ENCODE results near the gene PDE3A. TPM values are rescaled to one million over a fixed set of nuclear protein-coding genes. Genes with fewer than 3 reads are reported as not detected.

The PDE3A gene
- total RNA-seq, 1 experiment from 2014 or later, result 0.40 TPM

DNA sequence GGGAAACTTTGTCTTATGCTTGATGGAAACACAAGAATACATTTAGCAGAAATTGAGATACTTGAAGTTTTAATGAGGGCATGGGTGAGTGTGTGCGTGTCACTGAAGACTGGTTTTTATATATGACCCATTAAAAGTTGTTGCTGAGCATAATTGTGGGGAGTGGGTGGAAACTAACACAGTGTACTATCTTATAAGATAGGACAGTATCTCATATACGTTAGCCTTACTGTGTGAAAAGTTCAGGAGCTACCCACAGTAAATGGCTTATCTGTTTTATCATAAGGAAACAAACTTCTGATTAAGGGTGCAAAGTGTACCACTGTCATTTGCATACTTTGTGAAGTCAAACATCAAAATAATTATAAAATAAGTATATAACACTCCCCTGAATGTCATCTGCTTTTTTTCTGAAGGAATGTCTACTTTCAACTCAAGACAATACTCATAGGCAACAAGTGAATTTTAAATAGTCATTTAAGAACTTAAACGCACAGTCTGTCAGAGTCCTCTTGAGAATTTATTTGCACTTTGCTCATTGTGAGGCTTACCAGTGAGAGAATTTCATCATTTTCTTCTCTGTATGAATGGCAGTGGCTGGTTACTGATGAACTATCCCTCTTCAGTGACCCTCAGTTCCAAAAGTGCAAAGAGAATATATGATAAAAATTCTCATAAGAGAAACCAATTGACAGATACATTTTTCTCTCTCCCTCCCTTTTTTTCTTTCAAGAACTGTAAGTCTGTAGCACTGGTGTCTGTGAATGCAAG is 4.2 kb downstream of the PDE3A start:
- no peak for DNase-seq (ENCODE audit: low read depth)

DNA sequence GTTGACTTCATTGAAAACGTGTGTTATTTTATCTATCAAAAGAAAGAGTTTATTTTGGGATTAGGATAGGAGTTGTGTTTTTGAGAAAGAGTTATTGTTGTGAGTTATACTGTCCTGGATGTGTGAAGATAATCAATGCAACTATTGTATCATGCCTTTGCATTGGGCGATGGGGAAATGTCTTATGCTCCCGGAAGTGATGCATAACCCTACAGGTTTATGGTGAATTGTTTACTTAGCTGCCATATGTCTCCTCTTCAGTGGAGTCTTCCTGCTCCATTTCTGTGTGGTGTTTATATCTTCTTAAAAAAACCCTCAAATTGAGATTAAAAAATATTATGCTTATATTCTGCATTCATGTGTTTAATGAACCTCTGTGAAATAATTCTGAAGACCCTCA is 6.5 kb downstream of the PDE3A start:
- DNase-seq (ENCODE audit: low read depth), result peak; percentile 52

DNA sequence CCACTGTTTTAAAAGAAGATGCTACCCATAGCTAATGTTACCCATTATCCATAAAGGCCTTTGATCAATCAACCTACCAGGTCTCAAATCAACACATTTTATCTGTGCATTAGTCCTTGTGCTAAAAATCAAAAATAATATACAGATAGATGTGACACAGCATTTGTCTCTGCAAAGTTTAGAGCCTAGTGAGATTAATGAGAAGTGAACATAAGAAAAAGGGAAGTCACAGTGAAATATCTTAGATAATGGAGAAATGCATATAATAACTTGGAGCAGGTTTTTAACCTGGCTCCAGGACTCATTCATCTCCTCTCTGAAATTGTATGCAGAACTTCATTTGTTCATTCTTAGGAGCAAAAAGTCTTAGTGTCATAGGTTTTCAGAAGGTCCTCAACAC is 7.2 kb downstream of the PDE3A start:
- no peak for DNase-seq (ENCODE audit: low read depth)

DNA sequence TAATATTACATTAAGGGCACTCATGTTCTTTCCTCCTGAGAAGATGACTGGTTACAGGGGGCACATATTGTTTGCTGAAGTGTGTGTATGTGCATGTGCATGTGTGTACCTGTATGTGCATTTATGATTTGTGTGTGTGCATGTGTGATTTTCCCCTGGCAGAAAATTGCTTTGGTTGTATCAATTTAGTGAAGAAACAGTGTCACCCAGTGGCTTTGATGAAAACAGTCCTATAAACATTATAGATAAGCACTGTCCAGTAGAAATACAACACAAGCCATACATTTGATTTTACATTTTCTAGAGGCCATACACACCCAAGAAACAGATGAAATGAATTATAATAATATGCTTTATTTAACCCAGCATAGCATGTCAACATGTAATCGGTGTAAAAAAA is 8.6 kb downstream of the PDE3A start:
- peak; percentile 10 for DNase-seq (ENCODE audit: low read depth)

DNA sequence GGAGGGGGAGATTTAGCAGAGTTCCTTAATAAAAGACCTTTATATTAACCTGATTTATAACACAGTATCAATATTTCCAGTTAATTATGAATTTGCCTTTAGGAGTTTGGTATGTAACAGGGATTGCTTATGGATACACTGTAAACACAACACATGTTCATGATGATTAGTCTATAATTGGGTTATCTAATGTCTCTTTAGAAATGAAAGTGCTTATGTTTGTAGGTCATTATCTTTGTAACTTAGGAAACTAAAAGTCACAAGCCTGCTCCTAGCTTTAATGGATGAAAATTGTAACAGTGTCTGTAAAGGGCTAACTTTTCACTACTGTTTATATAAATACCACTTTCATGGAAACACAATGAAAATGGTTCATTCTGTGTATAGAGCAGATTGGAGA is 9.4 kb downstream of the PDE3A start:
- no peak for DNase-seq (ENCODE audit: low read depth)

DNA sequence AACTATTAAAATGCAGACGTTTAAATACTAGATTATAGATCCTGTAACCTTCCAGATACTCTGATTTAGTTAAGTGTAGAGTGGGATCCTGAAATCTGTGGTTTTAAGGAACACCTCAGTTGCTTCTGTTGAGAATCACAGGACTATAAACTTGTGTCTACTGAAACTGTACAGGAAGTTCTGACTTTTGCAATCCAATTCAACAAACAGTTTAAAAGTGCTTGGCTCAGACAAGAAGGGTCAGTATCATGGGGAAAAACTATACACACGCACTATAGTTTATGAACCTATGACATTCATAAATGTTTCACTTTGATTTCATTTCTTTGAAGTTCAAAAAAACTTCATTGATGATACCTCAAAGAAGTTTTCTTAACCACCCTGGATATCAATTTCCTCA is 13.8 kb downstream of the PDE3A start:
- no peak for DNase-seq (ENCODE audit: low read depth)

DNA sequence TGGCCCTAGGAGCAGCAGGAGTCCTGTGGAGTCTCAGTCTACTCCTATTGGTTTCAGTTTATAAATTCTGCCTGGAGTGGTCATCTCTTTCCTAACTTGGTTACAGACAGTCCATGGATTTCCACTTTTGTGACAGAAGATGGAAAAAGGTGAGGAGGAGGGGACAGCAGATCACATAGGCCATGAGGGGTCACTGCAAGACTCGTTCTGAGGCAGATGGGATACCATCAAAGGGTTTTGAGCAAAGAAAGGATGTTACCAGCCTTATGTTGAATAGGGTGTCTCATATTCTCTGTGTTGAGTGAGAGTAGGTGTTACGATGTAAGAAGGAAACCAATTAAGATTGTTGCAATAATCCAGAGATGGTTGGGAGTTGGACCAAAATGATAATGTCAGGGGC is 15.3 kb downstream of the PDE3A start:
- DNase-seq (ENCODE audit: low read depth), result no peak

DNA sequence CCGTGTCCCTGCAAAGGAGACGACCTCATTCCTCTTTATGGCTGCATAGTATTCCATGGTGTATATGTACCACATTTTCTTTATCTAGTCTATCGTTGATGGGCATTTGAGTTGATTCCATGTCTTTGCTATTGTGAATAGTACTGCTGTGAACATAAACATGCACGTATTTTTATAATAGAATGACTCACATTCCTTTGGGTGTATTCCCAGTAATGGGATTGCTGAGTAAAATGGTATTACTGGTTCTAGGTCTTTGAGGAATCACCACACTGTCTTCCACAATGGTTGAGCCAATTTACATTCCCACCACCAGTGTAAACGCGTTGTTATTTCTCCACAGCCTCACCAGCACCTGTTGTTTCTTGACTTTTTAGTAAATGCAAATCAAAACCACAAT is 16.5 kb downstream of the PDE3A start:
- peak; percentile 8 for DNase-seq (ENCODE audit: low read depth)

DNA sequence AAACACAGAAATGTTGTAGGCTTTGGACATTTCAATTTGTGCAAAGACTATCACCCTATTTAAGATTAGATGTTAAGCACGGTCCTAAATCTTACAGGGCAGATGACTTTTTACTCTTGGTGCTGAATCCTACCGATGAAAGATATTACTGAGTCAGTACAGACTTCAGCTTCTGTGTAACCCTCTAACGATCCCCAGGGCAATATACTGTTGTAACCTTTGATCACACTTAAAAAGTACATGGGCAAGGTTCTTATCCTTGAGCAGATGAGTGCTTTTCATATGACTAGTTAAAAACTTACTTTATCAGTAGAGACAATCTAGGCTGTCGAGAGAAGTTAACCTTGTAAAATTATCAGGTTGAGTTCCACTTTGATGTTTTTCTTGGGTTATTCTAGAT is 22.5 kb downstream of the PDE3A start:
- no peak for DNase-seq (ENCODE audit: low read depth)

DNA sequence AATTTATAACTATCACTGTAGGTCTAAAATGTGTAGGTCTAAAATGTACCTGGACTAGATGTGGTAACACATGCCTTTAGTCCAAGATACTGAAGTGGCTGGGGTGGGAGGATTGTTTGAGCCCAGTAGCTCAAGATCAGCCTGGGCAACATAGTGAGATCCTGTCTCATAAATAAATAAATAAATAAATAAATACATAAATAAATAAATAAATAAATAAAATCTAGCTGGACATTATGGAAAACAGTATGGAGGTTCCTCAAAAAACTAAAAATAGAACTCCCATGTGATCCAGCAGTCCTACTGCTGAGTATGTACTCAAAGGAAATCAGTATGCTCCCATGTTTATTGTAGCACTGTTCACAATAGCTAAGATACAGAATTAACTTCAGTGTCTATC is 24.0 kb downstream of the PDE3A start:
- no peak for DNase-seq (ENCODE audit: low read depth)

DNA sequence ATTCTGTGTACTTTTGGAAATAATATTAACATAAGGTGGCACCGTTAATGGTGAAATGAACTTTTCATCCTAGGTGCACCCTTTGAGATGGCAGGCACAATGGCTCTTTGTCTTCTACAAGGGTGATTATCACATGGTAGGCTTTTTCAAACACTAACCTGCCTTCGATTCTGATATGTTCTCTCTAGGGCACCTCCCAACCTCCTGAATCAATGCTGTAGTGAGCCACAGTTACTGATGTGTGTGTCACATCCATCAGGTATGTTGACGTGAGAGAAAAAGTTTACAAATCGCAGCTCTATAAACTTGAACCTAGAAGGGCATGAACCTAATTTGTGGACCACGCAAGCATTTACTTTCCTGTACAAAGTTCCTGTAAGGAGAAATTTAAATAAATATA is 25.4 kb downstream of the PDE3A start:
- DNase-seq (ENCODE audit: low read depth), result no peak

DNA sequence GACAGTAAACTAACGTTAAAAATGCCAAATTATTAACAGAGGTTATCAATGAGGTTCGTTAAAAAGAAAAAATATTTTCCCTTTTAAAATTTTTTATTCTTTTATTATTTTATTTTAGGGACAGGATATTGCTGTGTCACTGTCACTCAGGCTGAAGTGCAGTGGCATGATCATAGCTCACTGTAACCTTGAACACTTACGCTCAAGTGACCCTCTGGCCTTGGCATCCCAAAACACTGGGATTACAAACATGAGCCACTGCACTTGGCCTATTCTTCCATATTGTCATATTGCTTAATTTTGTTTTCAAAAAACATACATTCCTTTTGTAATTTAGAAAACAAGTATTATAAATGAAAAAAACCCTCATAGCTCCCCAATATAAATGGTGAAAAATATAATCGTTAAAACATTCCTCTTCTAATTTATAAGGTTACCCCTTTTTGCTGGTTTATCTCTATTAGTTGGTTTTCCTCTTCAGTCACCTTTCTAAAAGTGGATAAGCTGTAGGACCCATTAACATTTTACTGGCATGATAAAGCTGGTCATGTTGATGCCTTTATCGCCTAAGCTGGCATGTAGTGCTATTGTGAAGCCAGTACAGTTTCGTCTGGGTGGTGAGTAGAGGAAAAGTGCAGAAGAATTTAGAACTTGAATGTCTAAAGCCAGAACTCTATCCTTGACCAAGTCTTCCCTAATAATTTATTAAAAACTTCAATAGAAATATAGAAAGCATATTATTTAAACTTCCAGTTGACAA is 27.6 kb downstream of the PDE3A start:
- no peak for DNase-seq (ENCODE audit: low read depth)

DNA sequence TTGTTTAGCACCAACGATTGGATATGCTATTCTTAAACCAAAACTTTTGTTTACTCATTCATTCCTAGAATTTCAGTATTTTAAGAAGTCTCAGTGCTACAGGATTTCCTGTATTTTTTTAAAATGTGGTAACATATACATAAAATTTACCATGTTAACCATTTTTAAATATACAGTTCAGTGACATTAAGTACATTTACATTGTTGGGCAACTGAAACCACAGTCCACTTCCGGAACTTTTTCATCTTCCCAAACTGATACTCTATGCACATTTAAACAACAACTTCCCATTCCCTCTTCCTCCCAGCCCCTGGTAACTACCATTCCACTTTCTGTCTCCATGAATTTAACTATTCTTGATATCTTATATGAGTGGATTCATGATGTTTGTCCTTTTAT is 30.3 kb downstream of the PDE3A start:
- DNase-seq (ENCODE audit: low read depth), result no peak

DNA sequence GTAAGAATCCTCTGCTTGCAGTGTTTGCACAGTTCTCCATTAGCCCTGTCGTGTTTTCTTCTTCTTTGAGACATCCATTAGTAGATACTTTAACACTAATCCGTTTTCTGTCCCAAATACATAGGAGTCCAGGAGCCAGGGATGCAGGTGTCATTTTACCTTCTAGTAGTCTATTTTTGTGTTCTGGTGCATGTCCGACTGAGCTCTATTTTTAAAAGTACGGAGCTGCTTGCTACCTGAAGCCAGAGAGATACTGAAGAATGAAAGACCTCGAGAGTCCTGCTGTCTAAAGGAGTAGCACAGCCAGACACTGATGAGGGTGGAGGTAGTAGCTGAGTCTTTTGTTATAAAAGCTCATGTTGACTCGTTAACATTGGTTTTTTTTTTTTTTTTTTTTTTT is 31.7 kb downstream of the PDE3A start:
- no peak for DNase-seq (ENCODE audit: low read depth)

DNA sequence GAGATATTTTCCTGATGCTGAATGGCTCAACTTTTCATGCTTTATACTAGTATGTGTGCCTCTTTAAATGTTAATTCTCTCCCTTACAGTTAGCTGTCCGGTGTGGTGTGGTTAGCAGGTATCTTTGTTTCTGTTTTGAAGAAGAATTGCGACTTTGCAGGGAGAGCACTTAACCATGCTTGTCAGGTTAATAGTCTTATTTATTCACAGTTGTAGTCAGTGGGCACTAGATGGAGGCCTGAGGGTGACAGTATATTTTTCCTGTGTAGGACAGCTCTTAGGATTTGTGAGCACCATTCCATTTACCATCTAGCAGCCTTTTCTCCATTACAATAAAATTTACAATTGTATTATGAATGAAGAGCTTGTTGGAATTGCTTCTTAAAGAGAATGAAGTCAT is 34.9 kb downstream of the PDE3A start:
- DNase-seq (ENCODE audit: low read depth), result no peak

DNA sequence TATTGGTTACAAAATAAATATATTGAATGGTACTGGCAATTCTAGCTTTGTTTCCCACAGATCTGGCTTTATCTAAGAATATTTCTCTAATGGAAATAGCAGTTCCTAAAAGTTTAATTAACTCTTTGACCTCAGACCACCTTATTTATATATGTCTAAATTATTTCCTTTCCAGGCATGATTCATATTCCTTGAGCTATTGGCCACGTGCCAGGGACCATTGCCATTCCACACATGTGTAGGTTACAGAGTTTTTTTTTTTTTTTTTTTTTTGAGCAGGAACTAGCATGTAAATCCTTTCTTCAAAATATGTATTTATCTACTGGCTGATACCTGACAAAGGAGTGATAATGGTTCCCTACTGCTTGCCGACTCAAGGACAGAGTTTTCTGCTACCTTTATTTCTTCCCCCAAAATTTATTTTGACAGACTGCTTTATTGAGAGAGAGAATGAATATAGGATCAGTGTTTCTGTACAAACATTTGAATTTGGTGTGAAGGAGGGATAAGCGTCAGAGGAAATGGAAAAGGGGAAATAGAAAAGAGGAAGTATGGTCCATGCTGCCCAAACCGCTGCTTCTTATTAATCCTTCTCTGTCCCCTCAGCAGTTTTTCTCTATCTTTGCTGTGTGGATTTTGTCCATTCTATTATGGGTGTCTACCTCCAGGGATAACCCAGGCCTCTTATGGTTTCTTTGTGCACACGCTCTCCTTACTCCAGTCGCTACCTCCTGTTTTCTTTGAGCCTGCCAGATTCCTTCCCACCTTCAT is 36.4 kb downstream of the PDE3A start:
- peak; percentile 24 for DNase-seq (ENCODE audit: low read depth)

DNA sequence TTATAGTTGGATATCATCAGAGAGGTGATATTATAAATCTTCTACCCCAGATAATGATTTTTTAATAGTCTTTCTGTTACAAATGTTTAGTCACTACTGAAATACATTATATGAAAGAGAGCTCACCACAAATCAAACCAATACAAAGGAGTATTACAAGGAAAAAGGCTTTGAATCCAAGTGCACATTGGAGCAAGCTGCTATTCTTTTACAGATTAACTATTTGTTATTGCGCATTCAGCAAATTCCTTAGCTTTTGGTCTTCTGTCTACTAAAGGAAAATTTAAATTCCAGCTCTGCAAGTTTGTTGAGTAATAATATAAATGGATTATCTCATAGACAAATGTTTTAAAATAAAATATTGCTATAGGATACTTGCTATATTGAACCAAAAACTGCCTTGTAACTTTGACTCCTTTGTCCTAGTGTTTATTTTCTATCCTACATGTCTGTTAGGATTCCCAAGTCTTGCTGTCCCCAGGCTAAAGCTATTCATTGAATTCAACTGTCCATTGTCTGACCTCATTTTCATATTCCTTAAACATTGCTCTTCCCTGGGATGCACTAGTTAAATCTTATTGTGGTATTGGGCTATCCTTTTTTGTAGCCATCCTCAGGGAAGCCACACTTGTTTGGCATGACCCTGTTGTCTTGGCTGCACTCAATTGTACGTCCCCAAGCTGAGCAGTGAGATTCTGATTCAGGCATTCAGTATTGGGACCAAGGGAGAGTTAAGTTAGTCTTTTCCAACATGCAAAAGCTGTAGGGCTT is 41.5 kb downstream of the PDE3A start:
- DNase-seq (ENCODE audit: low read depth), result no peak

DNA sequence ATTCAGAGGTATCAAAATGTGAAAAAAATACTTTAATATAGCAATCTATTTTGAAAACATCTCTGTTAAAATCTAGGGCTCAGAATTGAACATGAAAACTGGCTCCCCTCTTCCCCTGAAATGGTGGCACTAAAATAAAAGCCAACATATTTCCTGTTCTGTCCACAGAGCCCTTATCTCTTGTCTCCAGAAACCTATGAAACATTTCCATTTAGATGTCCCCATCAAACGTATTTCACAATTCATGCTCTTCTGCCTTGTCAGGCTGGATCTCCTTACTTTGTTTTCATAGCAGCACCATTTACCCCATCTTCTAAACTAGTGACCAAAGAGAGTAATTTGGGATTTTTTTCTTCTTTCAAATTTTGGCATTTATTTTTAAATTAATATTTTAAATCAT is 42.4 kb downstream of the PDE3A start:
- no peak for DNase-seq (ENCODE audit: low read depth)

DNA sequence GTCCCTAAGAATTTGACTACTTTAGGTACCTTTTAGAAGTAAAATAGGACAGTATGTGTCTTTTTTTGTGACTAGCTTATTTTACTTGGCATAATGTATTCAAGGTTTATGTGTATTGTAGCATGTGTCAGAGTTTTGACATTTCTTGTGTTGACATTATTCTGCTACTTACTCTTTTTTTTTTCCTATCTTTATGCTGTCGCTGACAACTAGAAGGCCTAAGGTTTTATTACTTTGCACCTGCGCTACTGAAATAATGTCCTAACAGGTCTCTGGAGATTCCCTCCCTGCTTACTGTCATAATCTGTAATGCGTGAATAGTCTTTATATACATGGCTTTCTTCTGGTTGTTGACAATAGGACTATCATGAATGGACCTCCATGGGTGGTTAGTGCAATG is 43.0 kb downstream of the PDE3A start:
- no peak for DNase-seq (ENCODE audit: low read depth)

DNA sequence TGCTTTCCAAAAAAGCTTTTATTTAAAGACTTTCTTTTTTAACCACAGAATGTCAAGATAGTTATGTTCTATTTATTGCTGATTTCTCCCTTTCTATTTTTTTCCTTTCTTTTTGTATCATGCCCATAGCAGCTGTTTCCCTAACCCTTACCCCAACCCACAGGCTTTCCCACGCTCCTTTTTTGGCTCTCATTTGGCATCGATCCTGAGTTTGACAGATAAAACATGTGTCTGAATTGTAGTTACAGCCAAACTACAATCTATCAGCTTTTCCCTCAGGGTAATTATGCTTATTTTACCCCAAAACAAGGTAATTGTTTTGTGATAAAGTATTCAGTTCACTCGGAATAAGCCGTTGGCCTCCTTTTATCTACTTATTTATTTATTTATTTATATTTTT is 46.7 kb downstream of the PDE3A start:
- no peak for DNase-seq (ENCODE audit: low read depth)

DNA sequence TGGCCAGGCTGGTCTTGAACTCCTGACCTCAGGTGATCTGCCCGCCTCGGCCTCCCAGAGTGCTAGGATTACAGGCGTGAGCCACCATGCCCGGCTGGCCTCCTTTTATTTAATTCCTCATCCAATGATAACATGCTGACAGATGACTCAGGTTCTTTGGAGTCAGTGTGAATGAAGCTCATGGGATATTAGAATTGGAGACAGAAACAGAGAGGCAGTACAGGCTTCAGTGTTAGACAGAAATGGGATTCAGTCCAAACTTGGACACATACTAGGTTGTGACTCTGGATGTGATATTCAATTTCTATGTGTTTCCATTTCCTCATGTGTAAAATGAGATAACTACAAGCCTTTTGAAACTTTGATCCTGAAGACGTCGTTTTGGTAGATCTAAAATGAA is 47.3 kb downstream of the PDE3A start:
- DNase-seq (ENCODE audit: low read depth), result no peak

DNA sequence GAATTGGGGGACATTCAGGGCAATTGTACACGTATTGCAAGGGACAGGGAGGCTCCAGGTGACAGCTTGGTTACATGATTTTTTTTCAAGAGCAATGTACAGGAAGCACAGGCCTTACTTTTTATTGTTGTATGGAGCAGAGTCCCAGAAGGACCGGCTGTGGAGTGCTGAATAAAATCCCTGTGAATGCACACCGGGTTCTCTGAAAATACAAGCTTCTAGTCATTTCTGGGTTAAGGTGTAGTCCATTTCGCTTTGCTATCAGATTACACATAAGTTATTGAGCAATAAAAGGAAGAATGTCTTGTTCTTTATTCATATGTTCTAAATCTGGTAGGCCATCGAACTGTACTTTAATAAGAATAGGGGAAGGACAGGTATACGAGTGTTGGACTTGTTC is 52.2 kb downstream of the PDE3A start:
- no peak for DNase-seq (ENCODE audit: low read depth)
